ENCODE data around the gene AGPAT4.

The AGPAT4 gene

GRCh38 chr6:161162722-161163121 is 111.1 kb downstream of the AGPAT4 start:
- DNase-seq = no peak

- DNase-seq = no peak
Observed at GRCh38 chr6:161161889-161162624, 111.8 kb downstream of the AGPAT4 start.

- DNase-seq = no peak
Observed at GRCh38 chr6:161161121-161161520, 112.7 kb downstream of the AGPAT4 start.

- no peak for DNase-seq
Observed at GRCh38 chr6:161154796-161155335, 119.0 kb downstream of the AGPAT4 start.

- DNase-seq = no peak
Observed at GRCh38 chr6:161153725-161154124, 120.1 kb downstream of the AGPAT4 start.

- DNase-seq = no peak
Observed at GRCh38 chr6:161152907-161153662, 120.8 kb downstream of the AGPAT4 start.

GRCh38 chr6:161152527-161152862 is 121.4 kb downstream of the AGPAT4 start:
- DNase-seq = no peak

- no peak for DNase-seq
Observed at GRCh38 chr6:161151660-161152526, 122.0 kb downstream of the AGPAT4 start.

GRCh38 chr6:161151059-161151645 is 122.7 kb downstream of the AGPAT4 start:
- DNase-seq = no peak

- no peak for DNase-seq
Observed at GRCh38 chr6:161150566-161150965, 123.3 kb downstream of the AGPAT4 start.

GRCh38 chr6:161150136-161150535 is 123.7 kb downstream of the AGPAT4 start:
- DNase-seq = no peak

GRCh38 chr6:161143663-161144430 is 130.0 kb downstream of the AGPAT4 start:
- no peak for DNase-seq

- no peak for DNase-seq
Observed at GRCh38 chr6:161142957-161143296, 130.9 kb downstream of the AGPAT4 start.

- DNase-seq = no peak
Observed at GRCh38 chr6:161141173-161141572, 132.7 kb downstream of the AGPAT4 start.

- DNase-seq = no peak
Observed at GRCh38 chr6:161140554-161140875, 133.3 kb downstream of the AGPAT4 start.

GRCh38 chr6:161139766-161140553 is 133.9 kb downstream of the AGPAT4 start:
- DNase-seq = no peak

- no peak for DNase-seq
Observed at GRCh38 chr6:161139304-161139765, 134.5 kb downstream of the AGPAT4 start.

GRCh38 chr6:161138543-161139303 is 135.1 kb downstream of the AGPAT4 start:
- no peak for DNase-seq

- no peak for DNase-seq
Observed at GRCh38 chr6:161137839-161138542, 135.9 kb downstream of the AGPAT4 start.

GRCh38 chr6:161137320-161137719 is 136.5 kb downstream of the AGPAT4 start:
- DNase-seq = no peak

All from activated CD4-positive, alpha-beta T cell treated with anti-CD3 and anti-CD28 coated beads for 48 hours (primary cell).